ENCODE measurements around the gene FRMD4A. TPM values are rescaled to one million over a fixed set of nuclear protein-coding genes. Genes with fewer than 3 reads are reported as not detected.
A peak's percentile ranks its signal among the peaks of the same experiment; 100 is the strongest.

Gene FRMD4A
- total and polyA plus RNA-seq, 2 experiments from 2014 or later, result 3.7 to 12.6 TPM

- H3K27me3 ChIP-seq, result no peaks in the 10 kb centered on the region
- no peak for DNase-seq (ENCODE audit: low read depth in 1 of 2, low spot score in 1 of 2)
- H3K36me3 ChIP-seq, result no peaks in the 10 kb centered on the region
- no peaks in the 10 kb centered on the region for H3K9me3 ChIP-seq (ENCODE audit: low read depth)
- TF ChIP-seq CTCF (IDR thresholded peaks at IDR 0.05; ENCODE audit: low read depth, low read length), result no peak
- H3K4me3 ChIP-seq, result no peak overlapping the region
- H3K27ac ChIP-seq, result no peak overlapping the region
- no peaks in the 10 kb centered on the region for H3K4me1 ChIP-seq (ENCODE audit: low read depth)
Observed at GRCh38 chr10:13860886-13861285, 469.8 kb downstream of the FRMD4A start.

- Histone ChIP-seq H3K9me3 (ENCODE audit: low read depth) (no peaks in the 10 kb centered on the region), H3K4me3 (no peak overlapping the region), H3K4me1 (ENCODE audit: low read depth) (no peaks in the 10 kb centered on the region), H3K27ac (no peak overlapping the region), H3K27me3 (no peaks in the 10 kb centered on the region), H3K36me3 (no peaks in the 10 kb centered on the region)
- DNase-seq (ENCODE audit: low read depth in 1 of 2, low spot score in 1 of 2), result peak in 1 of 2 donors; percentile 53
- no peak for TF ChIP-seq CTCF (IDR thresholded peaks at IDR 0.05; ENCODE audit: low read depth, low read length)
Observed at GRCh38 chr10:13859979-13860654, 470.6 kb downstream of the FRMD4A start.

- DNase-seq (ENCODE audit: low read depth in 1 of 2, low spot score in 1 of 2), result no peak
- no peaks in the 10 kb centered on the region for H3K4me1 ChIP-seq (ENCODE audit: low read depth)
- H3K4me3 ChIP-seq, result no peak overlapping the region
- no peaks in the 10 kb centered on the region for H3K9me3 ChIP-seq (ENCODE audit: low read depth)
- H3K27me3 ChIP-seq, result no peaks in the 10 kb centered on the region
- H3K27ac ChIP-seq, result no peak overlapping the region
- no peak for TF ChIP-seq CTCF (IDR thresholded peaks at IDR 0.05; ENCODE audit: low read depth, low read length)
- no peaks in the 10 kb centered on the region for H3K36me3 ChIP-seq
Observed at GRCh38 chr10:13858709-13859108, 472.0 kb downstream of the FRMD4A start.

- Histone ChIP-seq H3K4me1 (ENCODE audit: low read depth) (no peaks in the 10 kb centered on the region), H3K36me3 (no peaks in the 10 kb centered on the region), H3K27ac (no peak overlapping the region), H3K9me3 (ENCODE audit: low read depth) (no peaks in the 10 kb centered on the region), H3K4me3 (no peak overlapping the region), H3K27me3 (no peaks in the 10 kb centered on the region)
- no peak for TF ChIP-seq CTCF (IDR thresholded peaks at IDR 0.05; ENCODE audit: low read depth, low read length)
- no peak for DNase-seq (ENCODE audit: low read depth in 1 of 2, low spot score in 1 of 2)
Observed at GRCh38 chr10:13857451-13857850, 473.3 kb downstream of the FRMD4A start.

GRCh38 chr10:13853854-13854253 is 476.9 kb downstream of the FRMD4A start:
- no peak for TF ChIP-seq CTCF (IDR thresholded peaks at IDR 0.05; ENCODE audit: low read depth, low read length)
- DNase-seq (ENCODE audit: low read depth in 1 of 2, low spot score in 1 of 2), result no peak
- no peak overlapping the region for H3K27ac ChIP-seq

More at GRCh38 chr10:13853854-13854253, 476.9 kb downstream of the FRMD4A start:
- Histone ChIP-seq H3K27me3 (no peaks in the 10 kb centered on the region), H3K36me3 (no peaks in the 10 kb centered on the region), H3K4me3 (no peak overlapping the region), H3K9me3 (ENCODE audit: low read depth) (no peaks in the 10 kb centered on the region), H3K4me1 (ENCODE audit: low read depth) (no peaks in the 10 kb centered on the region)
